Measurements from ENCODE around the gene TIMM21.

Gene TIMM21, protein sequence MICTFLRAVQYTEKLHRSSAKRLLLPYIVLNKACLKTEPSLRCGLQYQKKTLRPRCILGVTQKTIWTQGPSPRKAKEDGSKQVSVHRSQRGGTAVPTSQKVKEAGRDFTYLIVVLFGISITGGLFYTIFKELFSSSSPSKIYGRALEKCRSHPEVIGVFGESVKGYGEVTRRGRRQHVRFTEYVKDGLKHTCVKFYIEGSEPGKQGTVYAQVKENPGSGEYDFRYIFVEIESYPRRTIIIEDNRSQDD
- 11.5 to 13.8 reads per million in 2 donors for total RNA-seq

DNA sequence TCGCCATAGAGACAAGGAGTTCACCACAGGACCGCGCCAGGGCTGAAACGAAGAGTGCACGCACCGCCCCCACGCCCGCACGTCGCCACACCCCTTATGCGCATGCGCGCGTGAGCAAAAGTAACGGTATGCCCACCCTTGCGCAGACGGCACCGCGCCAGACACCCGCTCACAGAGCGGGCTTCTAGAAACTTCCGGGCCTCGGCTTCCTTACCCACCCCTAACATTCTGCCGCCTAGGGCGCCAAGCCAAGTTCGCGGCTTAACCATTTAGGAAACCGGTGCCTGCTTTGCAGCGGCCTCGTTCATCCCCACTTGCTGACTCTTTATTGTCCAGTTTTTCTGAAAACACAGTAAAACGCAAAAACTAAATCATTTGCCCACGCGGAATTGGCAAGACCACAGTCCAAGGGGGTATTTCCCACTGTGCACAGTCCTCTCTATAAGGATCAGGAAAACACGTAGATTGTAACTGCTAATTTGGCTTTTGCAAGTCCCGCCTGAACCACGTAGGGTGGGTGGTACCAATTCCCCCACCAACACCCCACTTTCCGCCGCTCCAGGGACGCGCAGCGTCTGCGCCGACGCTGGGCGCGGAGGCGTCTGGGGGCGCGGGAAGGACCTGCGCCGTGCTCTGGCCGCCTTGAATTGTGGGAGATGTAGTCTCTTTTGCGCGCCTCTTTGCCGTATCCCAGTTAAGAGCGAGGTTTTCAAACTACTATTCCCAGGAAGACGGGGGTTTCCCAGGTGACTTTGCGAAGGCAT lies at the start of gene TIMM21, which contains the start of gene FBXO15:
Gene TIMM21 (plus strand): TSS at position 745 of the 764 bp plus-strand sequence. CDS start 286 bp downstream, outside the sequence.
Gene FBXO15 (minus strand): TSS at position 56 of the 764 bp plus-strand sequence. CDS start 49 bp downstream, at position 7.
- peak; percentile 88 to 99 (median 92) for DNase-seq

DNA sequence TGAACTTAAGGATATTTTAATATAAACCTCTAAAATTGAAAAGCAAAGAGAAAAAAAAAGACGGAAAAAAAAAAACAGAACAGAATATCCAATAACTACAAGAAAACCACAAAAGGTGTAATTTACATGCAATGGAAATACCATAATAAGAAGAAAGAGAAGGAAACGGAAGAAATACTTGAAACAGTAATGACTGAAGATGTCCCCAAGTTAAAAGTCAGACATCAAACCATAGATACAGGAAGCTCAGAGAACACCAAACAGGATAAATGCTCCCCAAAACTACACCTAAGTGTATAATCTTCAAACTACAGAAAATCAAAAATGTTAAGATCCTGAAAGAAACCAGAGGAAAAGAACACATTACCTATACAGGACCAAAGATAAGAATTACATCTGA lies 39.9 kb upstream of the TIMM21 start:
- peak in 1 of 5 experiments; percentile 14 for DNase-seq

DNA sequence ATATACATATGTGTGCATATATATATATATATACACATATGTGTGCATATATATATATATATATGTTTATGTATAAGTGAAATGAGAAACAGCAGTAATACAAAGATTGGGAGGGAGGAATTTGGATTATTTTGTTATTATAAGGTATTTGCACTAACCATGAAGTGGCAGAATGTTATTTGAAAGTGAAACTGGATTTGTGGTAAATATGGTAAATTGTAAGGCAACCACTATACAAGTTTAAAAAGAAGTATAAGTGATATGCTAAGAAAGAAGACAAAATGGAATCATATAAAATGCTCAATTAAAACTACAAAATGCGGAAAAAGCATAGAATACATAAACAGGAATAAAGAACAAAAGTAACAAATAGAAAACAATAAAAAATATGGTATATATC lies 38.2 kb upstream of the TIMM21 start:
- DNase-seq: peak in 1 of 5 experiments; percentile 9

DNA sequence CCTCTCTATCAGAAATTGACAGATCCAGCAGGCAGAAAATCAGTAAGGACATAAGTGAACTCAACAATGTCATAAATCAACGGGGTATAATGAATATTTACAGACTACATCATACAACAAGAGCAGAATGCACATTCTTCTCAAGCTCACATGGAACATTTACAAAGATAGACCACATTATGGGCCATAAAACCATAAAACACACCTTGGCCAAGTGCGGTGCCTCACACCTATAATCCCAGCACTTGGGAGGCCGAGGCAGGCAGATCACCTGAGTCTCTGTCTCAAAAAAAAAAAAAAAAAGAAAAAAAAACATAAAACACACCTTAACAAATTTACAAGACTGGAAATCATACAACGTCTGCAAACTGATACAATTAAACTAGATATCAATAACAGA lies 37.3 kb upstream of the TIMM21 start:
- DNase-seq: no peak

DNA sequence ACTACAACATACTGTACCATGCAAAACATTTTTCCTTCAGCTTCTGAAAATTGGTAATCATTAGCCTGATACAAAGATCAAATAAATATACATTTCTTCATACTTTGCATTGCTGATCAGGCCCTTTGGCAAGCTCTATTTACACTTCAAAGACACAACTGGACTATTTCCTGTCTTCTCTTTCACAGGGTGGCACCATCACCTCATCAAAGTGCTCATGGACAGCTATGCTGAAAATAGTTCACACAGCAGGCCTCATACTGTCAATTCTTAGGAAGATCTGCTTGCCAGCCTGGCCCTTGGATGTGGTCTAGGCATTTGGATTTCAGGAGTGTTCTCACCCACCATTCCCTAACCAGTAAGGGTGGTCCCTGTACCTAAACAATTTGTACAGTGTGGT lies 34.6 kb upstream of the TIMM21 start:
- DNase-seq: no peak

DNA sequence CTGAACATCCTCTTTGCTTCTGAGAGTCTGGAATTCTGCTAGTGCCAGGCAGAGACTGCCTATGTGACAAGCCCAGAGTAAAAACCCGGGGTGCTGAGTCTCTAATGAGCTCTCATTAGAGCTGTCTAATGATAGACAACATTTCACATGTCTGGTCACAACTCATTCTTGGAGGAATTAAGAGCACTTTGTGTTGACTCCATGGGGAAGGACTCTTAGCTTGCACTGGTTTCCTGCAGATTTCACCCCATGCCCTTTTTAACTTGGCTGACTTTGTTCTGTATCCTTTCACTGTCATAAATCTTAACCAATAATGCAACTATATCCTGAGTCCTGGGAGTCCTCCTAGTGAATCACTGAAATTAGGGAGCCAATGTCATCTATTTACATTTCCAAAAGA lies 34.2 kb upstream of the TIMM21 start:
- DNase-seq: no peak

DNA sequence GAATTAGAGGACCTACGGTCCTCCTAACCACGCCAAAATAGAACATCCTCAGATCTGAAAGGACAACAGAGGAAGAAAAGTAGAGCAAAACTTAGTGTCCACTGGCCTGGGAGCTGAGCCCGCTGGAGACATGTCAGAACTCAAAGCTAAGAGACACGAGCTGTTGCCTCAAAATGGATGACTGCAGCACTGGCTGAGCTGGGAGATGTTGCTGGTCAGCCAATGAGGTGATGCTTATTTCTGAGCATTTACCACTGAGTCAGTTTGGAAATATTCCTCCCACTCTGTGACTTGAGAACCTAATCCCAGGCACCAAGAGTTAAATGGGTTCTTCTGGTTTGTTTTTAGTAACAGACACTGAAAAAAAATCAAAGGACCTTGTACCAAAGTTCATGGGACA lies 33.3 kb upstream of the TIMM21 start:
- no peak for DNase-seq

DNA sequence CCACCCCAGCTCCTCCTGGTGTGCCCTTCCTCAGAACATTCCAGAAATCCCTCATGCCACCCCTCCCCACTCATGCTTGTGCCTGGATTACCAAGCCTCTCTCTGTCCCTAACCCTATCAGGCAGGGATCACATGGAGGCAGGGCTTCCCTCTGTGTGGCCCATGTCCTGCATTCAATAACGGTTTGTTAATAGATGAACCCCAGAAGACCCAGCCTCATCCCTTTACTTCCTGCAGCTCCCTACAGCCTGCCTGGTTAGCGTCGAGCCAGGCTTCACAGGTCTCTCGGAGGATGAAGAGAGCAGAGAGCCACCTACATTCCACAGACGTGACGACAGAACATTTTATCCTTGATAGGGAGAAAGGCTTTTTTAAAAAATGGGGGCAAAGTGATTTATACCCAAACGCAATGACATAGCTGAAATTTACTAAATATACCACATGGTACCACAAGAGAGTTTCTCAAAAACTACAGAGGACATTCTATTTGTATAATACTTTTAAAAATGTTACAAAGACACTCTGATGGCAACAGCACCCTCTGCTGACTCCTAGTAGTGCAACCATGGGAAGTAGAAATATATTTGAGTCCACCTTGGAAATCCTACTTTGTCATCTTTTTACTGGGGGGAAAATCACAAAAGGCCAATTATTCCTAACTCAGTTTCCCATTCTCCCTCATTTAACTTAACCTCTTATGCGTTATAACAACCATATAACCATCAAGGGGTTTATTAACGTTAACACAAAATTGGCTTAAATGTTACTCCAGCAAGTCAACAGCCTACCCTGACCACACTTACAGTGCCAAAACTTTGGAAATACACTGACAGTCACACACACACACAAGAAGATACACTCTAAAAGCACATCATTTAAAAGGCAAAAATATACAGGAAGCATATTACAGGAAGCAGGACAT lies 31.4 kb upstream of the TIMM21 start:
- DNase-seq: peak in 1 of 5 experiments; percentile 23

DNA sequence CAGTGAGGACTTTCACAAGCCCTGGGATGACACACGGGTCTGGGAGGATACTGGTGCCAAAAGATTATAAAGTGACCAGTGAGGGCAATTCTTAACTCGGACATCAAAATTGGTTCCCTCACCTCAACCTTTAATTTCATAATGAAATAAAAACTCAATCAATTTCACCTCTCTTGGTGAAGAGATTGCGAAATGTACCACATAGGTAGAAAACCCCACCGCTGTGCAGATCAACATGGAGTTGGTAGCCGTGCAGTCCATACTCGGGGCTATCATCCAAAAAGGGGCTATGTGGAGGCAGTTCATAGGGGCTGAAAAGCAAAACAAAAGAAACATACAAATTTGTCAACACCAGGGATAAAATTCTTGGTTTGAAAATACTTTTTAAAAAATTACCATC lies 25.1 kb upstream of the TIMM21 start:
- DNase-seq: no peak

DNA sequence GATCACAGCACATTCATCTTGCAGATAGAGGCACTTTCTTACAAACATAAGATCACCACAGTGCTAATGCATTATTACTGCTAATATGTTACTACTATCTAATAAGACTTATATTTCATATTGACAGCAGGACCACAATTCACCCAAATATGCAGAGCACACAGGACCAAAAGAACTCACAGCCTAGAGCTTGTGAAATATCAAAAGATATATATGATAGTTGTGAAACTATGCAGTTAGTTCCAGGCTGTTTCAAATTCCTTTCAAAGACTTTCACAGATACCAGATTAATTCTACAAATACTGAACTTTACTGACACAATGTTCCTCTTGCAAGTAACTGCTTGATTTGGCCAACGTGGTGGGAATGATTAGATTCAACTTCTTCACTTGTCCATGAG lies 23.7 kb upstream of the TIMM21 start:
- DNase-seq: no peak

DNA sequence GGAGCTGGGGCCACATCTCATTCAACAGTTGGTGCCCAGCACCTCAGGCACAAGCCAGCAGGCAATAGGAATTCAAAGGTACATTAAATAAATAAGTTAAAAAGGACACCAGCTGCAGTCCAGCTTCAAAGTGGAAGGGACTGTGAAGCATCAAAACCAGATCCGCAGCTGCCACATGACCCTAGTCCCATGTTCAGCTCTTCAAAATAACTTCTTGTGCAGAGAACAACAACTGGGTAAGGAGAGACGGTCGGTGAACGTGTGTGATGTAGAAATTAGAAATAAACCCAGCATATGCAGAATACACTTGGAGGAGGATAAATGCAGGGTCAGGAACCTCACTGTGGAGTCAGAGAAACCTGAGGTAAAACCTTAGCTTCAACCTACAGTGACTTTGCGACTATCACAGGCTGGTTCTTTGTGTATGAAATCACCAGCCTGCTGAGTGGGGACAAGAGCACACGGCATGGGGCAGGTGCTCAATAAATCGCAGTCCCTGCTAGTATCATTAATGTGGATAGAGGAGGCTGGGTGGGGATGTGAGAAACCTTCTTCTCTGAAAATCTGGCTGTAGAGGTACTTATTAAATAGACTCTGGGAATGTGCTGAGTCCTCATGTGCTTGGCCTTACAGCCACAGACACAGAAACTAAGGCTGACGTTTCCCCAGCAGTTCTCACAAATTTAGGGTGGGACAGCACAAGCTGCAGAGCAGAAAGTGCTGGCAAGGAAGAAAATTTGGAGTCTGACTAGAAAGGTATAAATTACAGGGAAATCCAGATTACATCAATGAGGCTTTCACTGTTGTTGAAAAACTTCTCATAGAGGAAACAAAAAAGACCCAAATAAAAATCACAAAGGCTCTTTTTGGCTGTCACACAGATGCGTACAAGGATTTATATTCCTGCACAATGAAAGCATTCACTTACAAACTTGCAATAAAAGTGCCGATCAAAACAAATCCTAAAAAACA lies 21.4 kb upstream of the TIMM21 start:
- DNase-seq: no peak

DNA sequence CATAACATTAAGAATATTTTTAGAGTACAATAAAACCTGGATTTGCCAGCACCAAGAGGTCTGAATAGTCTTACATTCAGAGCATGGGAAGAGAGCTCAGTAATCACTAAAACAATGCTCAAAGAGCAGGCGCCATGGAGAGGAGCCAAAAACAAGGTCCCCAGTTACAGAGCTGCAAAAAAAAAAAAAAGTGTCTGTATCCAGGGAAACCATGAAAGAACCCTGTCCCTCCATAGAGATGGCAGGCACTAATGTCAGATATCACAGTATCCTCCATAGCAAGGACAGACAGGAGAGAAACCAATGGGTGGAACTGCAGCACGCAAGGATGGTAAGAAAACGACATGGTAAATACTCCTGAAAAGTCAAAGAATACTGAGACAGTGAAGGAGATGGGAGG lies 20.2 kb upstream of the TIMM21 start:
- DNase-seq: no peak

DNA sequence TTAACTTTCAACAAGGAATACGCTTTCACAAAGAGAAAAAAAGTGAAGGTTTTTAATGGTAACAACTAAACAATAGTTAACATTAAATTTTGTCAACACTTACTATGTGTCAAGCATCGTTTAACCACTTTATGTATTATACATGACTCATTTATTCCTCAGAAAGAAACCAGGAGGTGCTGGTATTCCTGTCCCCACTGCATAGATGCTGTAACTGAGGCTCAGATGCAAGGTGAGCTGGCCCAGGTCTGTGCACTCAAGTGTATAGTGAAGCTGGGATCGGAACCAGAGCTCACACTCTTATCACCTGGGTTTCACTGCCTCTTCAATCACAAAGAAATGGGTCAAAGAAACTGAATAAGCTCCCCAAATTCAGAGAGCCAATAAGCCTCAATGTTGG lies 17.2 kb upstream of the TIMM21 start:
- DNase-seq: no peak

DNA sequence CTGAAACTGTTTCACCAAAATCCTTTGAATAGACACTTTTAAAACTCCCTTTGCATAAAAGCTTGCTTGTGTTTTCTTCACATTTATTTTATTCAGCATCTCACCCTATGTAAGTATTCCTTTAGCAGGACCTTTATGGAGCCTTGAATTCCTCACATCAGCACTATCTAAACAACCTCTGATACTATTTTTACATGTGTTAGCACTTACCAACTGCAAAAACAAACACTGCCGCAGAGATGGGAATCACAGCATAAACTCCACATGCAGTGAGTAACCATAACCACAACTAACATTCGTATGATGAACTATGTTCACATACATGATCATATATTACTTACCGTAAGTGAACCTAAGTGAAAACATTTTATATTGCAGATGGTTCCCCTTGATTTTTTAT lies 16.1 kb upstream of the TIMM21 start:
- no peak for DNase-seq

DNA sequence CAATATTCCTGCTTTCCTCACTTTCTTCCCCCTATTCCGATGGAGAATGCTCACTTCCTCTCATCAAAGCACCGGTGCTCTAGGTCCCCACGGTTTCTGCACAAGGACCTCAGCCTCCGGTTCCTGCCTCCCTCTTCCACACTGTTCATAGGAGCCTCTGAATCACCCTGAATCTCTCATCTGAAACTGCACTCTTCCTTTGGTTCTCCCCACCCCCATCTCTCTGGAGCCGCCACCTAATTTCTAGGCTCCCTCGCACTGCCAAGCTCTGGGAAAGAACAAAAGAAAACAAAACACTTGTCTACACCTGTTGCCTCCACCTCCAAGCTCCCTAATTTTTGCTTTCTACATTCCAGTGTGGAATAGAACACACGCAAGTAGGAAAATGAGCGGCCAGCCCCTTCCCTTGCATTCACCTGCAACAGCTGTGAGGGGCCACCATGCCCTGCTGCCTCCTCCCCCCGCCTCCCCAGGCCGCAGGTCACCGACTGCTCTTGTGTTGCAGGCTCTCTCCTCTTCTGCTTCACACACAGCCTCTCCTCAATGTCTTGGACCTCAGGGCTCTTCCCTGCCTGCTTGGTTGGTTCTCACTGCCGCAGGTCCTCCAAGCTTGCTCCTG lies 10.3 kb upstream of the TIMM21 start:
- no peak for DNase-seq

DNA sequence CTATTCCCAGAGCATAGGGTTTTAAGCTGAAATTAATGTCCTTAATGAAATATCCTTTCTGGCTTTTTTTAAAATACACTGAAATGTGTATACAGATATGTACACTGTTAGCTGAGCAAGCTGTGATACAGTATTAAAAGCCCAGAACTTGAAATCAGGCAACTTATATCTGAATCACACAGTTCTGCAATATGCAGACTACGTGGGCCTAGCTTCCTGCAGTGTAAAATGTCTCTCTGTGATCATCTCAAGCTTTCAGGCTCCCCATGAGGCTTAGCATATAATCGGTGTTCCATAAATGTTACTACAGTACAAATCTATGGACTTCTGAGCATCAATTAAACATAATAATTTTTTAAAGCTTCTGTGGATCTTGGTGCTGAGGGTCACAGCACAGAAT lies 8.9 kb upstream of the TIMM21 start:
- no peak for DNase-seq

DNA sequence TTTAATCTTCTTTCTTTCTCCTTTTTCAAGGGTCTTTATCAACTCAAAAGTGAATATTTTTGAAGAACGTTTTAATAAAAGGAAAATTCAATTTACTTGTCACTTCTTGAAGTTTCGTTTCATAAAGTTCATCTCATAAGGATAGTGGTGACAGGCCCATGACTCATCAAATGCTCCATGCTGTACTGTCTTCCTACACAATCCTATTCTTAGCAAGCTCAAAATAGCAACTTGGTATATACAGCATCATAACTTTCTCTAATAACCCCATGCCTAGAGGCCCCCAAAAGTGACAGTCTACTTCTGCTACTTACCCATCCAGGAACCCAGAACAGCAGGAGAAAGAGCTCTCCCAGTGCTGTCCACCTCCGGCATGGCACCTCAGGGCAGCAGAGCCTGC lies 8.4 kb upstream of the TIMM21 start:
- peak in 1 of 5 experiments; percentile 9 for DNase-seq

DNA sequence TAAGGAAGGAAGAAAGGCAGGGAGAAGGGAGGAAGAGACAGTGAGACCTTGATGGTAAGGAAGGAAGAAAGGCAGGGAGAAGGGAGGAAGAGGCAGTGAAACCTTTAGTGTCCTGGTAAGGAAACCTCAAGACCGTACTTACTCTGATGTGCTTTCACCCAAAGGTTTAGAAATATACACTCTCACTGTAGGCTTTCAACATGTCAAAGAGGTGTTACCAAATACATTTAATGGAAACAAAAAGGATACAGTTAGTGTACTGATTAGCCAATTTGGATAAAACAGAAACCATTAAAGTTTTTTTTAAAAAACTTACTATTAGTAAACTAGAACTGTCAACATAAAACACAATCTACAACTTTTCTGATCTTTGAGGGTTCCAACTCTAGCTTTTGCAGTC lies 7.7 kb upstream of the TIMM21 start:
- no peak for DNase-seq

DNA sequence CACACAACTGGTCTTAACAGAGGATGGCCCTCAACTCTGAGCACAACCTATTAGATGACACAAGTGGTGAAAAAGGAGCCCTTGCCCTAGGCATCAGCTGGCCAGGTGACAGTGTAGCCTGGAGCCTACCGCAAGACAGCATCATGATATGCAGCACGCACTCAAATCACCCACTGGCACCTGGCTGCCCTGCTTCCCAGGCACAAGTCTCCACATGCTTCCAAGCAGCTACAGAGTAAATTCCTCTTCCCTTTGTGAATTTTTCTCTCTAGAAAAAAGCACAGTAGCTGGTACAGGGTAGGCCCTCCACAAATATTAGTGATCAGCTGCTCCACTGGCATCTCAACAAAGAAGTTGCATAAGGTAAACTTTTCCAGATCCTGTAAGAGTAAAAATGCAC lies 6.7 kb upstream of the TIMM21 start:
- no peak for DNase-seq

DNA sequence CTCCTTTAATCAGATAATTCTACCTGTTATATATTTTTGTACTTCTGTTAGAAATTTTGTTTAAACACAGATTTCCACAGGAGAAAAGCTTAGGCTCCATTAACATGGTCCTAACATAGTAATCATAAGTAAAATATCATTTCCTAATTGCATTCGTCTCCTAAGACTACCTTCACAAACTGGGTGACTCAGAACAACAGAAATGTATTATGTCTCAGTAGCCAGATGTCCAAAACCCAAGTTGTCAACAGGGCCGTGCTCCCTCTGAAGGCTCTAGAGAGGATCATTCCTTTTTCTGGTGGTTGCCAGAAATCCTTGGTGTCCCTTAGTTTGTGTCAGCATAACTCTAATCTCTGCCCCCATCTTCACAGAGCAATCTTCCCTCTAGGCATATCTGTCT lies 6.1 kb upstream of the TIMM21 start:
- no peak for DNase-seq

DNA sequence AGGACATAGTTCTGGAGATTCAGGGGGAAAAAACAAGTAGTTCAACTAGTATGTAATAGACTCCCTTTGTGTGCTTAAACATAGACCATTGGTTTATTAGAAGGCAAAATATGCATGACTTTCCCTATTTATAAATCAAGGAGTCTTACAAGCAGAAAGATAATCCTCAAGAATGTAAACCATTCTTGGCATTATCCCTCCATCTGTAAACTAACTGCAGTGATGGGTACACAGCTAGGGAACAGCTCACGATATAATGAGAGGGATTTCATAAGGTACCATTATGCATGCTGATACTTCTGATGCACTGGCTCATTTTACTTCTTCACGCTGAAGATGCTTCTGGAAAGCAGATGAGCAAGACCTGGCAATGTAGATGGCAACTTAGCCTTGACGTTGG lies 1.6 kb upstream of the TIMM21 start:
- no peak for DNase-seq

DNA sequence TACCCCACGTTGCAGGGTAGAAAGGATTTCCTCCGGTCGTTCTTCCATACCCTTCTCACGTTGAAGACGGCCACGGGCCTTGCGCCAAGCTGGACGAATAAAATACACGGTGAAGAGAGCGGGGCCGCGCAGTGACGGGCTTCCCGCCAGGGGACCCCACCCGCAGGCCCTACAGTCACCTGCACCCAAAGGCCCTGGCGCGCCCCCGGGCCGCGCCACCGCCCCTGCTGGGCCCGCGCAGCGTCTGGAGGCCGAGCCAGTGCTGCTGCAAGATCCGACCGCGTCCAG lies 888 bp upstream of the TIMM21 start:
- DNase-seq: no peak
